DOHH2 (cell line): ENCODE results near the gene POR.

Experiments
- EZH2phosphoT487 ChIP-seq: fragments of 200-600 bp; sonication (generic); IDR thresholded peaks from 2 replicates; pipeline ENCODE4 v1.6.1; 2017; ENCODE audit warnings: borderline replicate concordance, mild to moderate bottlenecking, antibody characterized with exemption, low read length, moderate library complexity, mixed read lengths
- TF ChIP-seq, protein P1 (sequence below): fragments of 200-600 bp; sonication (generic); IDR thresholded peaks from one replicate; pipeline ENCODE4 v1.5.1; 2014; ENCODE audit warnings: antibody characterized with exemption, mild to moderate bottlenecking, low read depth, low read length; ENCODE audit not compliant: poor library complexity, severe bottlenecking

- TF ChIP-seq, protein P1, sequence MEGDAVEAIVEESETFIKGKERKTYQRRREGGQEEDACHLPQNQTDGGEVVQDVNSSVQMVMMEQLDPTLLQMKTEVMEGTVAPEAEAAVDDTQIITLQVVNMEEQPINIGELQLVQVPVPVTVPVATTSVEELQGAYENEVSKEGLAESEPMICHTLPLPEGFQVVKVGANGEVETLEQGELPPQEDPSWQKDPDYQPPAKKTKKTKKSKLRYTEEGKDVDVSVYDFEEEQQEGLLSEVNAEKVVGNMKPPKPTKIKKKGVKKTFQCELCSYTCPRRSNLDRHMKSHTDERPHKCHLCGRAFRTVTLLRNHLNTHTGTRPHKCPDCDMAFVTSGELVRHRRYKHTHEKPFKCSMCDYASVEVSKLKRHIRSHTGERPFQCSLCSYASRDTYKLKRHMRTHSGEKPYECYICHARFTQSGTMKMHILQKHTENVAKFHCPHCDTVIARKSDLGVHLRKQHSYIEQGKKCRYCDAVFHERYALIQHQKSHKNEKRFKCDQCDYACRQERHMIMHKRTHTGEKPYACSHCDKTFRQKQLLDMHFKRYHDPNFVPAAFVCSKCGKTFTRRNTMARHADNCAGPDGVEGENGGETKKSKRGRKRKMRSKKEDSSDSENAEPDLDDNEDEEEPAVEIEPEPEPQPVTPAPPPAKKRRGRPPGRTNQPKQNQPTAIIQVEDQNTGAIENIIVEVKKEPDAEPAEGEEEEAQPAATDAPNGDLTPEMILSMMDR: no peak
- no peak for TF ChIP-seq EZH2phosphoT487
These were observed 40.5 kb downstream of the POR start for GRCh38 chr7:75955331-75955955.
